Inflammatory macrophage treated with lipopolysaccharide for 1 hour (primary cell): ENCODE results near the gene CERK.

Source experiments
- DNase-seq, 2 donors: peaks; one replicate each; pipeline ENCODE4 v3.0.0-alpha.2; 2020 to 2022

CERK gene

GRCh38 chr22:46676881-46677280 is 61.2 kb downstream of the CERK start:
- DNase-seq: no peak

GRCh38 chr22:46676479-46676878 is 61.6 kb downstream of the CERK start:
- no peak for DNase-seq

GRCh38 chr22:46675938-46676337 is 62.1 kb downstream of the CERK start:
- DNase-seq: no peak

- no peak for DNase-seq
These were observed 62.6 kb downstream of the CERK start for GRCh38 chr22:46675479-46675878.

GRCh38 chr22:46674906-46675305 is 63.1 kb downstream of the CERK start:
- no peak for DNase-seq

- peak; percentile 59 to 61 for DNase-seq
These were observed 63.7 kb downstream of the CERK start for GRCh38 chr22:46674367-46674781.

- DNase-seq: no peak
These were observed 64.3 kb downstream of the CERK start for GRCh38 chr22:46673662-46674236.

- DNase-seq: no peak
These were observed 64.8 kb downstream of the CERK start for GRCh38 chr22:46673205-46673604.

- no peak for DNase-seq
These were observed 65.3 kb downstream of the CERK start for GRCh38 chr22:46672731-46673130.

- DNase-seq: no peak
These were observed 66.1 kb downstream of the CERK start for GRCh38 chr22:46671824-46672432.

GRCh38 chr22:46669201-46669600 is 68.9 kb downstream of the CERK start:
- DNase-seq: no peak

GRCh38 chr22:46668116-46668515 is 69.9 kb downstream of the CERK start:
- no peak for DNase-seq

GRCh38 chr22:46667245-46667623 is 70.8 kb downstream of the CERK start:
- DNase-seq: no peak

GRCh38 chr22:46666577-46667244 is 71.3 kb downstream of the CERK start:
- DNase-seq: no peak

GRCh38 chr22:46665751-46666280 is 72.2 kb downstream of the CERK start:
- DNase-seq: no peak

- DNase-seq: no peak
These were observed 72.8 kb downstream of the CERK start for GRCh38 chr22:46665151-46665695.

- no peak for DNase-seq
These were observed 73.7 kb downstream of the CERK start for GRCh38 chr22:46664301-46664855.

- no peak for DNase-seq
These were observed 74.5 kb downstream of the CERK start for GRCh38 chr22:46663436-46664100.

GRCh38 chr22:46663001-46663400 is 75.1 kb downstream of the CERK start:
- DNase-seq: no peak

- no peak for DNase-seq
These were observed 75.8 kb downstream of the CERK start for GRCh38 chr22:46662226-46662625.

GRCh38 chr22:46661221-46661851 is 76.7 kb downstream of the CERK start:
- DNase-seq: no peak

- DNase-seq: no peak
These were observed 77.3 kb downstream of the CERK start for GRCh38 chr22:46660604-46661201.
